ENCODE data around the gene NLGN2.
"Not testable (repeated sequence)": the region's sequence is repeated elsewhere in the genome, so short reads cannot be mapped to it uniquely, and the experiment has no call there.

Gene NLGN2

GRCh38 chr17:7407485-7408251, at the start of gene NLGN2:
TSS of gene NLGN2 (plus strand) at chr17:7407845. CDS start at chr17:7408256, 411 bp downstream.
- no peak for DNase-seq

GRCh38 chr17:7361906-7362305, 45.7 kb upstream of the NLGN2 start:
- DNase-seq, result no peak

GRCh38 chr17:7363311-7363710, 44.3 kb upstream of the NLGN2 start:
- DNase-seq, result no peak

- DNase-seq, result not testable (repeated sequence)
Measured at GRCh38 chr17:7365963-7366362, 41.7 kb upstream of the NLGN2 start.

- DNase-seq, result no peak
Measured at GRCh38 chr17:7367083-7367482, 40.6 kb upstream of the NLGN2 start.

GRCh38 chr17:7367918-7368598, 39.6 kb upstream of the NLGN2 start:
- DNase-seq, result no peak

- not testable (repeated sequence) for DNase-seq
Measured at GRCh38 chr17:7368599-7368994, 39.0 kb upstream of the NLGN2 start.

- no peak for DNase-seq
Measured at GRCh38 chr17:7369825-7370224, 37.8 kb upstream of the NLGN2 start.

GRCh38 chr17:7370853-7371252, 36.8 kb upstream of the NLGN2 start:
- no peak for DNase-seq

- no peak for DNase-seq
Measured at GRCh38 chr17:7374353-7374752, 33.3 kb upstream of the NLGN2 start.

- DNase-seq, result no peak
Measured at GRCh38 chr17:7379134-7379533, 28.5 kb upstream of the NLGN2 start.

GRCh38 chr17:7380321-7380720, 27.3 kb upstream of the NLGN2 start:
- DNase-seq, result no peak

GRCh38 chr17:7380855-7381683, 26.6 kb upstream of the NLGN2 start, which contains the start of gene TNK1:
TSS of gene TNK1 (plus strand) at chr17:7381089. CDS start at chr17:7382927, 1,838 bp downstream.
- no peak for DNase-seq

GRCh38 chr17:7382901-7383300, 24.7 kb upstream of the NLGN2 start:
- no peak for DNase-seq

- no peak for DNase-seq
Measured at GRCh38 chr17:7383371-7383741, 24.3 kb upstream of the NLGN2 start.

GRCh38 chr17:7383742-7384488, 23.7 kb upstream of the NLGN2 start:
- DNase-seq, result peak; percentile 76 to 77

GRCh38 chr17:7384489-7385081, 23.1 kb upstream of the NLGN2 start:
- no peak for DNase-seq

GRCh38 chr17:7388856-7389255, 18.8 kb upstream of the NLGN2 start:
- no peak for DNase-seq

- no peak for DNase-seq
Measured at GRCh38 chr17:7389924-7390910, 17.4 kb upstream of the NLGN2 start.

GRCh38 chr17:7391307-7391706, 16.3 kb upstream of the NLGN2 start:
- DNase-seq, result no peak

Data from stimulated activated CD4-positive, alpha-beta T cell treated with anti-CD3 and anti-CD28 coated beads, Interleukin-4, amount 100 ng/mL, for 4 hours (primary cell).